ENCODE results near the gene HTR6.

GRCh38 chr1:19654386-19654785 lies 10.3 kb upstream of the HTR6 start:
- no peak for TF ChIP-seq CTCF (conservative IDR thresholded peaks at IDR 0.05)
- no peak for TF ChIP-seq EZH2 (IDR thresholded peaks at IDR 0.05; ENCODE audit: low read depth)

Data from PC-9 (cell line).